ENCODE data around the gene MTRFR. TPM values are rescaled to one million over a fixed set of nuclear protein-coding genes. Genes with fewer than 3 reads are reported as not detected.
"Not testable (repeated sequence)": the region's sequence is repeated elsewhere in the genome, so short reads cannot be mapped to it uniquely, and the experiment has no call there.

The MTRFR gene
- total RNA-seq, 2 experiments from 2014 or later: 30.1 to 32.8 TPM

DNA sequence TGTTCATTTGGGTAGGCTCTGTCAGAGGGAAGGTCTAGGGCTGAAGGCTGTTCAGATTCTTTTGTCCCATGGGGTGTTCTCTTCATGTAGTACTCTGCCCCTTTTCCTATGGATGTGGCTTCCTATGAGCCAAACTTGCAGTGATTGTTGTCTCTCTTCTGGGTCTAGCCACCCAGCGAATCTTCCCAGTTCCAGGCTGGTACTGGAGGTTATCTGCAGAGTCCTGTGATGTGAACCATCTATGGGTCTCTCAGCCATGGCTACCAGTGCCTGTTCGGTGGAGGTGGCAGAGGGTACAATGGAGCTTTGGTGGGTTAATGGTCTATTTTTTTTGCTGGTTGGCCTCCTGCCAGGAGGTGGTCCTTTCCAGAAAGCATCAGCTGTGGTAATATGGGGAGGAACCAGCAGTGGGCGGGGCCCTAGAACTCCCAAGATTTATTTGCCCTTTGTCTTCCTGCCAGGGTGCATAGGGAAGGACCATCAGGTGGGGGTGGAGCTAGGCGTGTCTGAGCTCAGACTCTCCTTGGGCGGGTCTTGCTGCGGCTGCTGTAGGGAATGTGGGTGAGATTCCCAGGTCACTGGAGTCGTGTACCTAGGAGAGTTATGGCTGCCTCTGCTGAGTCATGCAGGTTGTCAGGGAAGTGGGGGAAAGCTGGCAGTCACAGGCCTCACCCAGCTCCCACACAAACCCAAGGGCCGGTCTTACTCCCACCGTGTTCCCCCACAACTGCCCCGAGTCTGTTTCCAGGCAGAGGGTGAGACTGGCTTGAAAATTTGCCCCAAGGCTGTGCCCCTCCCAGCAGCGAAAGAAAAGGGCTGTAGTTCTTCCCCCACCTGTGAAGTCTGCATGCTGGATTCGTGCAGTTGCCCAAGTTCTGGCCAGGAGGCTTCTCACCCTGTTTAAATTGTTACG, 17.5 kb downstream of the MTRFR start:
- no TSS peak for BruUV-seq (replicated peaks)
- no peak for TF ChIP-seq EZH2phosphoT487 (IDR thresholded peaks at IDR 0.05; ENCODE audit: borderline replicate concordance, low read depth, low read length)
- TF ChIP-seq, protein P1, sequence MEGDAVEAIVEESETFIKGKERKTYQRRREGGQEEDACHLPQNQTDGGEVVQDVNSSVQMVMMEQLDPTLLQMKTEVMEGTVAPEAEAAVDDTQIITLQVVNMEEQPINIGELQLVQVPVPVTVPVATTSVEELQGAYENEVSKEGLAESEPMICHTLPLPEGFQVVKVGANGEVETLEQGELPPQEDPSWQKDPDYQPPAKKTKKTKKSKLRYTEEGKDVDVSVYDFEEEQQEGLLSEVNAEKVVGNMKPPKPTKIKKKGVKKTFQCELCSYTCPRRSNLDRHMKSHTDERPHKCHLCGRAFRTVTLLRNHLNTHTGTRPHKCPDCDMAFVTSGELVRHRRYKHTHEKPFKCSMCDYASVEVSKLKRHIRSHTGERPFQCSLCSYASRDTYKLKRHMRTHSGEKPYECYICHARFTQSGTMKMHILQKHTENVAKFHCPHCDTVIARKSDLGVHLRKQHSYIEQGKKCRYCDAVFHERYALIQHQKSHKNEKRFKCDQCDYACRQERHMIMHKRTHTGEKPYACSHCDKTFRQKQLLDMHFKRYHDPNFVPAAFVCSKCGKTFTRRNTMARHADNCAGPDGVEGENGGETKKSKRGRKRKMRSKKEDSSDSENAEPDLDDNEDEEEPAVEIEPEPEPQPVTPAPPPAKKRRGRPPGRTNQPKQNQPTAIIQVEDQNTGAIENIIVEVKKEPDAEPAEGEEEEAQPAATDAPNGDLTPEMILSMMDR (conservative IDR thresholded peaks at IDR 0.05; ENCODE audit: low read length): no peak
- intact Hi-C loops (cut with micrococcal nuclease; ENCODE audit: unreplicated experiment): no loop called here
- H3K9me2 ChIP-seq (ENCODE audit: insufficient read depth, low read length): no peaks in the 10 kb centered on the region
- peaks cover 76% of the 10 kb centered on the region for H3K36me3 ChIP-seq (ENCODE audit: insufficient read depth, low read length)
- DNase-seq (ENCODE audit: low spot score): no peak
- ChIA-PET POLR2A (interaction anchor here (1.1 to 1.3 kb wide), 2 partner anchors 15 to 18 kb away, joined by 3 to 4 read pairs; partner anchors contain the start of genes MPHOSPH9 and MTRFR), CTCF (ENCODE audit: unreplicated experiment) (no interaction called here)
- H3K4me3 ChIP-seq (ENCODE audit: low read depth, low read length, poor library complexity, severe bottlenecking): no peak overlapping the region
- H2AFZ ChIP-seq (ENCODE audit: low read length): no peak overlapping the region
- no peak overlapping the region for H3K27ac ChIP-seq (ENCODE audit: low read depth, low read length, poor library complexity, severe bottlenecking)
- H3K79me2 ChIP-seq (ENCODE audit: insufficient read depth, low read depth, low read length): peaks cover 36% of the 10 kb centered on the region
- H3K9me3 ChIP-seq (ENCODE audit: low read length): peaks cover 13% of the 10 kb centered on the region; the same call in 1 of the 2 replicates
- no peaks in the 10 kb centered on the region for H4K20me1 ChIP-seq (ENCODE audit: insufficient read depth, low read length)
- no peak overlapping the region for H3K4me2 ChIP-seq (ENCODE audit: low read length)
- no peaks in the 10 kb centered on the region for H3K4me1 ChIP-seq (ENCODE audit: insufficient read depth, low read length, poor library complexity, severe bottlenecking)

DNA sequence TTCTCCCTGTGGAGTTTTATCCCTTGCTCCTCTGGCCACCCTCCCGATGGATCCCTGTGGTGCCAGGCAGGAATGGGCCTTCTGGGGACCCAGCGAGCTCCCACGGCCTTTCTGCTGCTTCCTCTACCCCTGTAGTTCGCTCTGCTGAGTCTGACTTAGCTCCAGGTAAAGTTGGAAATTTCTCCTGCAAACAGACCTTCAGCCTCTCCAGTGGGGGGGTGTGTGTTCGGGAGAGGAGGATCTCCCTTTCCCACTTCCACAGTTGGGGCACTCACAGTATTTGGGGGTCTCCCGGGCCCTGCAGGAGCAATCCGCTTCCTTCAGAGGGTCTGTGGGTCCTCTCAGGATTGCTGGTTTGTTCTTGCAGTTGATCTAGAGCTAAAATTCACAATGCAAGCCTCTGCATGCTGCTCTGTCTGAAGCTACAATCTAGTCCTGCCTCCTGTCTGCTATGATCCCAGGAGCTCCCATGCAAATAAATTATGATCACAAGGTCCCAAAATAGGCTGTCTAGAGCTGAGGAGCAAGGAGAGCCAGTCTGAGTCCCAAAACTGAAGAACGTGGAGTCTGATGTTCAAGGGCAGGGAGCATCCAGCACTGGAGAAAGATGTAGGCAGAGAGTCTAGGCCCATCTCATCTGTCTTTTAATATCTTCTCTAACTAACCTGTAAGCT, 18.3 kb downstream of the MTRFR start:
- no peaks in the 10 kb centered on the region for H3K9me2 ChIP-seq (ENCODE audit: insufficient read depth, low read length)
- H3K4me1 ChIP-seq (ENCODE audit: insufficient read depth, low read length, poor library complexity, severe bottlenecking): no peaks in the 10 kb centered on the region
- H3K4me2 ChIP-seq (ENCODE audit: low read length): no peak overlapping the region
- peaks cover 11% of the 10 kb centered on the region; the same call in 1 of the 2 replicates for H3K9me3 ChIP-seq (ENCODE audit: low read length)
- no peak overlapping the region for H3K27ac ChIP-seq (ENCODE audit: low read depth, low read length, poor library complexity, severe bottlenecking)
- no peaks in the 10 kb centered on the region for H4K20me1 ChIP-seq (ENCODE audit: insufficient read depth, low read length)
- no TSS peak for BruUV-seq (replicated peaks)
- no peak for DNase-seq (ENCODE audit: low spot score)
- intact Hi-C loops (cut with micrococcal nuclease; ENCODE audit: unreplicated experiment): no loop called here
- H3K36me3 ChIP-seq (ENCODE audit: insufficient read depth, low read length): peaks cover 79% of the 10 kb centered on the region
- ChIA-PET POLR2A (interaction anchor here (1.1 kb wide), 1 partner anchor 16 kb away, joined by 3 read pairs; no protein-coding TSS in a partner anchor), CTCF (ENCODE audit: unreplicated experiment) (interaction anchor here (0.6 kb wide), 1 partner anchor 312 kb away, joined by 3 read pairs; no protein-coding TSS in a partner anchor)
- H2AFZ ChIP-seq (ENCODE audit: low read length): no peak overlapping the region
- TF ChIP-seq, protein P1 (conservative IDR thresholded peaks at IDR 0.05; ENCODE audit: low read length): no peak
- TF ChIP-seq EZH2phosphoT487 (IDR thresholded peaks at IDR 0.05; ENCODE audit: borderline replicate concordance, low read depth, low read length): no peak
- H3K4me3 ChIP-seq (ENCODE audit: low read depth, low read length, poor library complexity, severe bottlenecking): no peak overlapping the region
- peaks cover 28% of the 10 kb centered on the region for H3K79me2 ChIP-seq (ENCODE audit: insufficient read depth, low read depth, low read length)

DNA sequence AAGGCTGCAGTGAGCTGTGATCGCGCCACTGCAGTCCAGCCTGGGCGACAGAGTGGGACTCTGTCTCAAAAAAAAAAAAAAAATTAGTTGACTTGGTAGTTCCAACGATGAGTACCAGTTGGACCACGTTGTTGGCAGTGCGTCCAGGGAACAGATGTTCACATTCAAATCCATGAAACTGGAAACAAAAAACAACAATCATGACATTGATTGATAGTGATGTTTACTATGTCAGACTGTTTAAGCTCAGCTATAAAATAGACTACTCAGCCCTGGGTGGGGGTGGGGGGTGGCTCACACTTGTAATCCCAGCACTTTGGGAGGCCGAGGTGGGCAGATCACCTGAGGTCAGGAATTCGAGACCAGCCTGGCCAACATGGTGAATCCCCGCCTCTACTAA, 19.1 kb downstream of the MTRFR start:
- H3K4me2 ChIP-seq (ENCODE audit: low read length); H4K20me1 ChIP-seq (ENCODE audit: insufficient read depth, low read length); BruUV-seq (replicated peaks); intact Hi-C loops (cut with micrococcal nuclease; ENCODE audit: unreplicated experiment); H2AFZ ChIP-seq (ENCODE audit: low read length); H3K4me1 ChIP-seq (ENCODE audit: insufficient read depth, low read length, poor library complexity, severe bottlenecking); CTCF ChIA-PET (ENCODE audit: unreplicated experiment); H3K9me2 ChIP-seq (ENCODE audit: insufficient read depth, low read length); H3K4me3 ChIP-seq (ENCODE audit: low read depth, low read length, poor library complexity, severe bottlenecking); H3K27ac ChIP-seq (ENCODE audit: low read depth, low read length, poor library complexity, severe bottlenecking); DNase-seq (ENCODE audit: low spot score): not testable (repeated sequence)
- POLR2A ChIA-PET: interaction anchor here (1.1 kb wide), 1 partner anchor 16 kb away, joined by 3 read pairs; no protein-coding TSS in a partner anchor
- H3K9me3 ChIP-seq (ENCODE audit: low read length): peaks cover 11% of the 10 kb centered on the region; the same call in 1 of the 2 replicates
- peaks cover 23% of the 10 kb centered on the region for H3K79me2 ChIP-seq (ENCODE audit: insufficient read depth, low read depth, low read length)
- peaks cover 83% of the 10 kb centered on the region for H3K36me3 ChIP-seq (ENCODE audit: insufficient read depth, low read length)
